NT2/D1 (cell line): ENCODE measurements around the gene CFAP61.

Experiments used
- DNase-seq: peaks from one replicate; pipeline ENCODE4 v3.0.0-alpha.2; 2011; ENCODE audit warnings: low read depth, low spot score
- H3K27me3 ChIP-seq: 2 replicates; pipeline ENCODE4 v1.6.0; 2011; ENCODE audit warnings: mild to moderate bottlenecking; ENCODE audit not compliant: insufficient read length, insufficient read depth
- H3K36me3 ChIP-seq: 2 replicates; pipeline ENCODE4 v1.6.1; 2011; ENCODE audit warnings: mild to moderate bottlenecking, low read length, mixed read lengths; ENCODE audit not compliant: insufficient read depth, insufficient read length
- H3K4me1 ChIP-seq: 2 replicates; pipeline ENCODE4 v1.5.1; 2011; ENCODE audit not compliant: insufficient read depth, insufficient read length
- H3K4me3 ChIP-seq: 2 replicates; pipeline ENCODE4 v1.5.1; 2011; ENCODE audit warnings: low read depth; ENCODE audit not compliant: insufficient read length
- H3K9ac ChIP-seq: 2 replicates; pipeline ENCODE4 v1.6.0; 2011; ENCODE audit warnings: low read depth; ENCODE audit not compliant: insufficient read length
- H3K9me3 ChIP-seq: 2 replicates; pipeline ENCODE4 v1.5.1; 2011; ENCODE audit warnings: mild to moderate bottlenecking, low read length; ENCODE audit not compliant: insufficient read depth
- SUZ12 ChIP-seq: IDR thresholded peaks from 2 replicates; pipeline ENCODE4 v1.6.1; 2011; ENCODE audit not compliant: insufficient read length, insufficient read depth; ENCODE audit errors: extremely low read depth
- YY1 ChIP-seq: IDR thresholded peaks from 2 replicates; pipeline ENCODE4 v1.6.1; 2011; ENCODE audit not compliant: insufficient read length, insufficient read depth
- ZNF274 ChIP-seq: IDR thresholded peaks from 2 replicates; pipeline ENCODE4 v1.6.1; 2011; ENCODE audit warnings: mild to moderate bottlenecking, low read depth, low read length

CFAP61 gene

GRCh38 chr20:20020908-20021307 lies 31.4 kb upstream of the CFAP61 start:
- Histone ChIP-seq H3K27me3 (no peaks in the 10 kb centered on the region), H3K36me3 (peaks cover 51% of the 10 kb centered on the region), H3K4me3 (no peak overlapping the region), H3K4me1 (peaks cover 2% of the 10 kb centered on the region), H3K9me3 (no peaks in the 10 kb centered on the region), H3K9ac (no peak overlapping the region)
- no peak for DNase-seq
- TF ChIP-seq ZNF274 (no peak), YY1 (no peak), SUZ12 (no peak)

GRCh38 chr20:20021835-20022234 lies 30.5 kb upstream of the CFAP61 start:
- Histone ChIP-seq H3K9me3 (no peaks in the 10 kb centered on the region), H3K9ac (no peak overlapping the region), H3K4me3 (no peak overlapping the region), H3K27me3 (no peaks in the 10 kb centered on the region), H3K4me1 (peaks cover 2% of the 10 kb centered on the region), H3K36me3 (peaks cover 59% of the 10 kb centered on the region)
- DNase-seq: no peak
- no peak for TF ChIP-seq SUZ12
- TF ChIP-seq ZNF274: no peak
- no peak for TF ChIP-seq YY1

DNA sequence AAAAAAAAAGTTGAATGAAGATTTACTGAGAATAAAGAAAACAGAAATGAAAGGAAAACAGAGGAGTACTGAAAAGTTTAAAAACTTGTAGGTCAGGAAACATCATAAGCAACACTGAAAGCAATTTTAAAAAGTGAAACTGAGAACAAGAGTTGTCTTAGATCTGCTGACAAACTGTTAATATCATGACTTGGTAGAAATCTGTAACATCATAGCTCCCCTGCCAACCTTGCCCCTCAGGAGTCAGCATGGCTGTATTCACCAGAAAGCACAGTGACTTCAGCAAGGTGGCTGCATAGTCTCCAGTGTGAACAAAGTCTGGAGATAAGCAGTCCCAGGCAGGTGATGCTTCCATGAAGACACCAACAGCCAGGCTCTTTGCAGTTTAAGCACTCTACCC lies 29.8 kb upstream of the CFAP61 start:
- Histone ChIP-seq H3K4me1 (peaks cover 2% of the 10 kb centered on the region), H3K9ac (no peak overlapping the region), H3K4me3 (no peak overlapping the region), H3K9me3 (no peaks in the 10 kb centered on the region), H3K27me3 (no peaks in the 10 kb centered on the region), H3K36me3 (peaks cover 65% of the 10 kb centered on the region)
- TF ChIP-seq YY1: no peak
- no peak for TF ChIP-seq SUZ12
- TF ChIP-seq ZNF274: no peak
- no peak for DNase-seq

DNA sequence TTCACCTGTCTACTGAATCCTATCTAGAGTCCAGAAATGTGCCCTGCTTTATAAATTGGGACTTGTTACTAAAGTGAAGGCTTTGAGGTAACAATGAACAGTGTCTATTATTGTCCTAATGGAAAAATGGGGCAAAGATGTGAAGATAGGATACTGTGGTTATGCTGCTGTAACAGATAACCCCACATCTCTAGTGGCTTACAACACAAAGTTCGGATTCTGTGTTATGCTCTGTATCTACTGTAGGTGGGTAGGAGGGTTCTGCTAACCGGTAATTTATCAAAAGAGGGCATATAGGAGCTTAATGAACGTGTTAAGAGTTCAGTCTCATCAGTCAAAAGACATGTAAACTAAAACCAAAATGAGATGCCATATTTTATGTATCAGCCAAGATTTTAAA lies 28.9 kb upstream of the CFAP61 start:
- no peak for DNase-seq
- peaks cover under 1% of the 10 kb centered on the region for H3K4me1 ChIP-seq
- no peak overlapping the region for H3K9ac ChIP-seq
- no peak for TF ChIP-seq SUZ12
- TF ChIP-seq YY1: no peak
- no peak for TF ChIP-seq ZNF274
- H3K4me3 ChIP-seq: no peak overlapping the region
- H3K36me3 ChIP-seq: peaks cover 65% of the 10 kb centered on the region
- no peaks in the 10 kb centered on the region for H3K9me3 ChIP-seq
- no peaks in the 10 kb centered on the region for H3K27me3 ChIP-seq

- DNase-seq: no peak
- H3K27me3 ChIP-seq: no peaks in the 10 kb centered on the region
- H3K4me1 ChIP-seq: no peaks in the 10 kb centered on the region
- TF ChIP-seq SUZ12: no peak
- TF ChIP-seq YY1: no peak
- TF ChIP-seq ZNF274: no peak
- H3K36me3 ChIP-seq: peaks cover 59% of the 10 kb centered on the region
- H3K9me3 ChIP-seq: no peaks in the 10 kb centered on the region
- no peak overlapping the region for H3K9ac ChIP-seq
- H3K4me3 ChIP-seq: no peak overlapping the region
Measured at GRCh38 chr20:20024942-20025341, 27.4 kb upstream of the CFAP61 start.

GRCh38 chr20:20027284-20027683 lies 25.0 kb upstream of the CFAP61 start:
- TF ChIP-seq ZNF274 (no peak), YY1 (no peak), SUZ12 (no peak)

GRCh38 chr20:20031790-20032189 lies 20.5 kb upstream of the CFAP61 start:
- H3K4me3 ChIP-seq: no peak overlapping the region
- no peaks in the 10 kb centered on the region for H3K9me3 ChIP-seq
- DNase-seq: no peak
- H3K9ac ChIP-seq: no peak overlapping the region
- H3K36me3 ChIP-seq: peaks cover 78% of the 10 kb centered on the region
- H3K4me1 ChIP-seq: no peaks in the 10 kb centered on the region
- H3K27me3 ChIP-seq: no peaks in the 10 kb centered on the region
- TF ChIP-seq YY1: no peak
- no peak for TF ChIP-seq SUZ12
- TF ChIP-seq ZNF274: no peak

More at GRCh38 chr20:20027284-20027683, 25.0 kb upstream of the CFAP61 start:
- DNase-seq: no peak
- peaks cover 62% of the 10 kb centered on the region for H3K36me3 ChIP-seq
- no peaks in the 10 kb centered on the region for H3K4me1 ChIP-seq
- no peak overlapping the region for H3K4me3 ChIP-seq
- H3K9me3 ChIP-seq: no peaks in the 10 kb centered on the region
- no peaks in the 10 kb centered on the region for H3K27me3 ChIP-seq
- H3K9ac ChIP-seq: no peak overlapping the region

DNA sequence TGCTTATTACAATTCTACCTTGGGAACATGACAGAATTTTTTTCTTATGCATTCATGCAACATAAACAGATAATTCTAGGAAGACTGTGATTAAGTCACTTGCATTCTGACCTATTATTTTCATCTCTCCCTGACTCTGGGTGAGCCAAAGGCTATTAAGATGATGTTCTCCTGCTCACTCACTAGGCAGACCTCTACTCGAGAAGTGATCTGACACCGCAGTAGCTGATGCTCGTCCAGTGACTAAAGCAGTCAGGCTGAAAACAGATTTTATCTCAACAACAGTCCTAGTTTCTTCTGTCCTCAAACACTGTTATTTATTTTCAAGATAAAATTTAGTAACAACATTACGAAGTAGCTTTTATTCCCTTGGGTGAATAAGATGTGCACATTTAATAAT lies 17.8 kb upstream of the CFAP61 start:
- no peak overlapping the region for H3K4me3 ChIP-seq
- no peaks in the 10 kb centered on the region for H3K27me3 ChIP-seq
- TF ChIP-seq ZNF274: no peak
- no peak for TF ChIP-seq YY1
- TF ChIP-seq SUZ12: no peak
- no peaks in the 10 kb centered on the region for H3K9me3 ChIP-seq
- peaks cover 86% of the 10 kb centered on the region for H3K36me3 ChIP-seq
- no peak for DNase-seq
- H3K4me1 ChIP-seq: no peaks in the 10 kb centered on the region
- H3K9ac ChIP-seq: no peak overlapping the region
